Esophagus (tissue), 2 donors: ENCODE data around the gene GJC2. TPM values are rescaled to one million over a fixed set of nuclear protein-coding genes. Genes with fewer than 3 reads are reported as not detected.
"Not testable (repeated sequence)": the region's sequence is repeated elsewhere in the genome, so short reads cannot be mapped to it uniquely, and the experiment has no call there.

ENCODE experiments used
- H3K27ac ChIP-seq, 2 donors: one replicate each; pipeline ENCODE4 v1.5.1; 2013; ENCODE audit warnings: low read depth in 2 of 2, mild to moderate bottlenecking in 2 of 2, inconsistent platforms in 1 of 2, low read length in 1 of 2, moderate library complexity in 1 of 2
- H3K27me3 ChIP-seq, 2 donors: one replicate each; pipeline ENCODE4 v1.6.1; 2013; ENCODE audit warnings: low read length in 2 of 2, control low read depth in 1 of 2, mild to moderate bottlenecking in 1 of 2; ENCODE audit not compliant: insufficient read depth in 2 of 2, control insufficient read depth in 1 of 2
- H3K36me3 ChIP-seq, 2 donors: one replicate each; pipeline ENCODE4 v1.6.1; 2013; ENCODE audit warnings: low read length in 1 of 2; ENCODE audit not compliant: control insufficient read depth in 2 of 2, insufficient read depth in 2 of 2
- H3K4me1 ChIP-seq, 2 donors: one replicate each; pipeline ENCODE4 v1.6.1; 2013; ENCODE audit warnings: low read length in 1 of 2; ENCODE audit not compliant: control insufficient read depth in 2 of 2, insufficient read depth in 2 of 2
- H3K4me3 ChIP-seq, 2 donors: one replicate each; pipeline ENCODE4 v1.5.1; 2013; ENCODE audit warnings: low read length in 2 of 2, mild to moderate bottlenecking in 2 of 2, low read depth in 1 of 2, moderate library complexity in 1 of 2
- H3K9me3 ChIP-seq, 2 donors: one replicate each; pipeline ENCODE4 v1.6.1; 2013; ENCODE audit warnings: mild to moderate bottlenecking in 2 of 2, low read depth in 1 of 2, low read length in 1 of 2, moderate library complexity in 1 of 2; ENCODE audit not compliant: control insufficient read depth in 2 of 2, insufficient read depth in 1 of 2
- WGBS, 2 donors: extraction: QIAGEN DNeasy Blood & Tissue Kit; methylation state at CpG; one replicate each; pipeline ENCODE4 v1.1.7; 2013; 5-methylcytosine and 5-hydroxymethylcytosine counted together
- polyA plus RNA-seq, 2 donors: library from polyadenylated mRNA; stranded (reverse); fragments of 200-250 nt; gene quantifications; one replicate each; pipeline ENCODE4 v1.2.3, GENCODE V29; 2013
- donor health status: healthy with polysubstance abuse.
- donor health status: Bipolar disorder and iron deficiency.

GJC2 gene
- polyA plus RNA-seq, 2 donors: 0.57 to 0.64 TPM

GRCh38 chr1:228105996-228106799 is 43.5 kb upstream of the GJC2 start:
- Histone ChIP-seq H3K36me3 (peaks cover 2 to 14% of the 10 kb centered on the region in 2 donors), H3K4me3 (no peak overlapping the region), H3K27ac (no peak overlapping the region), H3K4me1 (peaks cover 8% of the 10 kb centered on the region in 2 donors), H3K9me3 (no peaks in the 10 kb centered on the region), H3K27me3 (no peaks in the 10 kb centered on the region)
- WGBS, 2 donors: 85 to 87% methylated on average over 8 of the region's 8 CpGs

DNA sequence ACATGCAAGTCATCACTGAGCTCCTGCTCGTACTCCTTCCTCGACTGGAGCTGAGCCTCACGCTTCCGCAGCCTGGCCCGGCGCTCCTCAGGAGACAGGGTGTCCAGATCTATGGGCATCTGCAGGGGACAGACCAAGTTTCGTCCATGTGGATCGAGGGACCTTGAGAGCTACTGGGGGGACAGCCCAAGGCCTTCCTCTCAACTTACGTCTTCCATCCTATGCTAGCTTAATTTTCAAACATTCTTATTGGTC is 43.0 kb upstream of the GJC2 start:
- H3K9me3 ChIP-seq: no peaks in the 10 kb centered on the region
- H3K4me3 ChIP-seq: no peak overlapping the region
- H3K4me1 ChIP-seq: peaks cover 6% of the 10 kb centered on the region in 2 donors
- no peak overlapping the region for H3K27ac ChIP-seq
- peaks cover 2 to 14% of the 10 kb centered on the region in 2 donors for H3K36me3 ChIP-seq
- no peaks in the 10 kb centered on the region for H3K27me3 ChIP-seq
- 90 to 91% methylated on average over 9 of the region's 9 CpGs for WGBS, 2 donors

- WGBS, 2 donors: 86% methylated on average over 19 of the region's 19 CpGs
- no peak overlapping the region for H3K27ac ChIP-seq
Observed at GRCh38 chr1:228107636-228108035, 42.1 kb upstream of the GJC2 start.

GRCh38 chr1:228108055-228108690 is 41.6 kb upstream of the GJC2 start:
- peaks cover 2 to 14% of the 10 kb centered on the region in 2 donors for H3K36me3 ChIP-seq
- no peaks in the 10 kb centered on the region for H3K9me3 ChIP-seq
- 75 to 77% methylated on average over 11 of the region's 11 CpGs for WGBS, 2 donors
- H3K27me3 ChIP-seq: no peaks in the 10 kb centered on the region
- H3K27ac ChIP-seq: peak overlapping the region in 1 of 2 donors; percentile 90
- H3K4me1 ChIP-seq: peaks cover 0 to 3% of the 10 kb centered on the region in 2 donors
- H3K4me3 ChIP-seq: peak overlapping the region; percentile 87 to 99

More at GRCh38 chr1:228107636-228108035, 42.1 kb upstream of the GJC2 start:
- Histone ChIP-seq H3K36me3 (peaks cover 2 to 14% of the 10 kb centered on the region in 2 donors), H3K27me3 (no peaks in the 10 kb centered on the region), H3K4me1 (peaks cover 0 to 3% of the 10 kb centered on the region in 2 donors), H3K9me3 (no peaks in the 10 kb centered on the region), H3K4me3 (no peak overlapping the region)

- peaks cover 0 to 3% of the 10 kb centered on the region in 2 donors for H3K4me1 ChIP-seq
- H3K27ac ChIP-seq: peak overlapping the region; percentile 90 to 93
- H3K4me3 ChIP-seq: peak overlapping the region; percentile 87 to 99
- H3K9me3 ChIP-seq: no peaks in the 10 kb centered on the region
- H3K27me3 ChIP-seq: no peaks in the 10 kb centered on the region
- peaks cover 2 to 14% of the 10 kb centered on the region in 2 donors for H3K36me3 ChIP-seq
- 2 to 4% methylated on average over 6 to 8 of the region's 8 CpGs for WGBS, 2 donors
Observed at GRCh38 chr1:228108742-228109072, 41.0 kb upstream of the GJC2 start.

GRCh38 chr1:228109073-228109961 is 40.4 kb upstream of the GJC2 start, which contains the start of gene MRPL55:
Gene MRPL55, minus strand, starts transcription at chr1:228109299. Its CDS starts 1,039 bp downstream, at chr1:228108260.
- WGBS, 2 donors: 0 to 1% methylated on average over 57 to 66 of the region's 66 CpGs

GRCh38 chr1:228109962-228110488 is 39.7 kb upstream of the GJC2 start:
- H3K27me3 ChIP-seq: no peaks in the 10 kb centered on the region
- no peaks in the 10 kb centered on the region for H3K9me3 ChIP-seq
- peak overlapping the region; percentile 87 to 99 for H3K4me3 ChIP-seq
- H3K36me3 ChIP-seq: peaks cover 2 to 14% of the 10 kb centered on the region in 2 donors
- H3K4me1 ChIP-seq: peaks cover 0 to 3% of the 10 kb centered on the region in 2 donors
- 27 to 33% methylated on average over 15 of the region's 15 CpGs for WGBS, 2 donors
- H3K27ac ChIP-seq: peak overlapping the region; percentile 88 to 91

More at GRCh38 chr1:228109073-228109961, 40.4 kb upstream of the GJC2 start, which contains the start of gene MRPL55:
- Histone ChIP-seq H3K4me3 (peak within 1 kb of the TSS; percentile 87 to 99), H3K27ac (peak within 1 kb of the TSS; percentile 91 to 93), H3K27me3 (no peaks in the 10 kb centered on the region), H3K36me3 (peaks cover 2 to 14% of the 10 kb centered on the region in 2 donors), H3K4me1 (peaks cover 0 to 3% of the 10 kb centered on the region in 2 donors), H3K9me3 (no peaks in the 10 kb centered on the region)

- Histone ChIP-seq H3K4me1 (peaks cover 0 to 3% of the 10 kb centered on the region in 2 donors), H3K27me3 (no peaks in the 10 kb centered on the region), H3K9me3 (no peaks in the 10 kb centered on the region), H3K27ac (no peak overlapping the region), H3K4me3 (no peak overlapping the region), H3K36me3 (peaks cover 2 to 14% of the 10 kb centered on the region in 2 donors)
- WGBS, 2 donors: 80 to 91% methylated on average over 7 of the region's 7 CpGs
Observed at GRCh38 chr1:228110556-228110955, 39.2 kb upstream of the GJC2 start.

- not testable (repeated sequence) for H3K27me3 ChIP-seq, H3K4me3 ChIP-seq, H3K27ac ChIP-seq, H3K36me3 ChIP-seq, H3K4me1 ChIP-seq, H3K9me3 ChIP-seq
- 86 to 92% methylated on average over 6 of the region's 6 CpGs for WGBS, 2 donors
Observed at GRCh38 chr1:228111315-228111714, 38.4 kb upstream of the GJC2 start.
